Stimulated activated CD4-positive, alpha-beta T cell treated with anti-CD3 and anti-CD28 coated beads, Interleukin-1b, Interleukin-23, amount 100 ng/mL, for 48 hours (primary cell): Measurements from ENCODE around the gene GSTM2.

Source experiments
- DNase-seq: peaks from one replicate; pipeline ENCODE4 v3.0.0-alpha.2; 2020

GSTM2 gene

GRCh38 chr1:109630081-109630897 is 37.6 kb upstream of the GSTM2 start:
- no peak for DNase-seq

DNA sequence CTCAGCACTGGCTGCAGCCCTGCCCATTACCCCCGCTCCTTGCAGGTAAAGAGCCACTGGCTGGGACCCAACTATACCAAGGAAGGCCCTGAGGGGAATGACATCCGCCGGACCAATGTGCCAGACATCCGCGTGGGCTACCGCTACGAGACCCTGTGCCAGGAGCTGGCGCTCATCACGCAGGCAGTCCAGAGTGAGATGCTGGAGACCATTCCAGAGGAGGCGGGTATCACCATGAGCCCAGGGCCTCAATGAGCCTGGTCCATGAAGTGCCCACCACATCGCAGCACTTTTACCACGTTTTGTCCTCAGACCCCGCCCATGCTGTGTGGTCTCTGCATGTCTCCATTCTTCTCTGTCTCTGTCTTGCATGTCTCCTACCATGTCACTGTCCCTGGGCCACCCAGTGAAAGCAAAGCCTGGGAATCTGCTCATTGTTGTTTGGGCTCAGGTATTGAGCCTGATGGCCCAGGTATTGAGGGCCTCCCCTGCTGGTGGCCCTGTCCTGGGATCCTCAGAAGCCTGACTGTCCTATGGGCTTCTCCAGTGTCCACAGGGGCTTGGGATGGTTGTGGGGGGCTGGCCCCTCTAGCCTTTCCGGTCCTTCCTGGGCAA is 36.9 kb upstream of the GSTM2 start:
- DNase-seq = no peak

- DNase-seq = no peak
These were observed 36.0 kb upstream of the GSTM2 start for GRCh38 chr1:109631513-109632505.

DNA sequence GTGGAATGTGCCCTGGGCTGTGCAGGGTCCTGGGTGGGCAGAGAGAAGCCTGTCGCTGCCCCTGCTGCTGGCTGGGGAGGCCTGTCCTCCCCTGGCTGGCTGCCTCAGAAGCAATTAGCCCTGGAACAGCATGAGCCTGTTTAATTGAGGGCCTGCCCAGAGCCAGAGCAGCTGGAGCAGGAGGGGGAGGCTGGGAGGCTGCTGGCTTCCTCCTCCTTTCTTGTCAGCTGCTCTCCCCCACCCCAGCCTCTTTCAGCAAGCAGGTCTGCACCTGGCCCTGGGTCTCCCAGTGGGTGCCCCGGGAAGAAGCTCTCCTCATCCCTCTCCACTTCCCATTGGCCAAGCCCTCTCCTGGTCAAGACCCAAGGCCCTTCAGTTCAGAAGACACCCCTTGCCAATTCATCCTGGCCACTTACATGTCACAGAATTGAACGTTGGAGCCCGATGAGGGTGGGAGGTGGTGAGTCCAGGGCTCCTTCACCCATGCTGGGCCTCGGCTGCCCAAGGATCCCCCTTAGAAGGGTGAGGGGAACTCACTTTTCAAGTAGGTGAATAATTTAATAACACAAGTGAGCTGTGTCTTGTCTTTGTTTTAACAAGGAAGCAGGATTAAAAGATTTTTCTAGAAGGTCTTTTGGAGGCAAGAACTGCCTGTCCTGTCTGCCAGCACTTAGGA is 35.0 kb upstream of the GSTM2 start:
- DNase-seq = no peak

GRCh38 chr1:109634292-109634691 is 33.6 kb upstream of the GSTM2 start:
- DNase-seq = no peak

DNA sequence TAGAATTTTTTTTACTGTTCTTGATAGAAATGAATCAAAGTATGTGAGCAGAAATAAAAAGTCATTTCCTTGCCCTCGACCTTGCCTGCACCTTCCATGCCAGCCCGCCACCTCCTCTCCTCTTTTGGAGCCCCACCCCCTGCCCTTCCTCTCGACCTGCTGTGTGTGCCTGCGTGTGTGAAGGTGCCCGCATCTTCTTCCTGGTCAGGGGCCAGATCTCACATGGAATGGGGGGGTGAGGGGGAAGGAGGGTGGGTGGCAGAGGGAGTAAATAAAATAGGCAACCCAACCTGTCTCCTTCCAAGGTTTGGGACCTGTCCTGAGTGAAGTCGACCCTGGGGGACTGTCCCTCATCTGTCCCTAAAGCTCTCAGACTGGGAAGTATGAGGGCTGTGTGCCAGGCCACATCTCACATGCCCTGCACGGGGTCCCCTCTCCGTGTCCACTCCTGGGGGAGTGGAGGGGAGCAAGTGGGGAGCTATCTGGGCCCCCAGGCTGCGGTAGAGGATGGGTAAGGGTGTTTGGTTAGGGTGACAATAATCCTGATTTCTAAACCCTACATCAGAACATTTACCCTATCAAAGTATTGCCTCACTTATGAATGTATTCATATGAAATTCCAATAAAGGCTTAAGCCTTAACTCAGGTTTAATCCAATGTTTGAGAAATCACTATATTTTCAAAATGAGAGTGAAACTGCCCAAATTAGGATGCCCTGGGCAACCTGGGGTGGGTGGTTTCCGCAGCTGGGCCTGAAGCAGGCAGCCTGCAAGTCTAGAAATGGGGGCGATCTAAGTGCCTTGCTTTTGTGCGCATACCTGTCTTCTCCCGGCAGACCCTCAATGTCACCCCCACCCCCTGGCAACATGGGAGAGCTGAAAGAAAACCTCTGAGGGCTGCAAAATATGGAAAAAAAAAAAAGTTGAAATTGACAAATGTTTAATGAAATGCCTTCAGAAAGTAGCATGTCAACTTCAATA is 32.8 kb upstream of the GSTM2 start:
- no peak for DNase-seq

GRCh38 chr1:109635862-109636200 is 32.0 kb upstream of the GSTM2 start:
- no peak for DNase-seq

- DNase-seq = no peak
These were observed 31.5 kb upstream of the GSTM2 start for GRCh38 chr1:109636201-109636952.

DNA sequence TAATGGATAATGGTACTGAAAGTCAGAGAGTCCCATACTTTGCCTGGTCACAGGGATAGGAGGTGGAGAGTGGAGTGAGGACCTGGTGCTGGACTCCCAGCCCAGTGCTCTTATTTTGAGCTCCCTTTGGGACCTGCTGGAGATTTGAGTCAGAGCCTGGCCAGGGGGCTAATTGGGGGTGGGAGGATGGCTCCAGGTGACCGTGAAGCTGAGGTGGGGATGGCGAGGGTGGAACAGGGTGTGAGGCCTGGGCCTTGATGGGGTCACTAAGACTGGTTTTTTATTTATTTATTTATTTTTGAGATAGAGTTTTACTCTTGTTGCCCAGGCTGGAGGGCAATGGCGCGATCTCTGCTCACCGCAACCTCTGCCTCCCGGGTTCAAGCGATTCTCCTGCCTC is 30.4 kb upstream of the GSTM2 start:
- no peak for DNase-seq

- DNase-seq = no peak
These were observed 28.6 kb upstream of the GSTM2 start for GRCh38 chr1:109639063-109639840.

DNA sequence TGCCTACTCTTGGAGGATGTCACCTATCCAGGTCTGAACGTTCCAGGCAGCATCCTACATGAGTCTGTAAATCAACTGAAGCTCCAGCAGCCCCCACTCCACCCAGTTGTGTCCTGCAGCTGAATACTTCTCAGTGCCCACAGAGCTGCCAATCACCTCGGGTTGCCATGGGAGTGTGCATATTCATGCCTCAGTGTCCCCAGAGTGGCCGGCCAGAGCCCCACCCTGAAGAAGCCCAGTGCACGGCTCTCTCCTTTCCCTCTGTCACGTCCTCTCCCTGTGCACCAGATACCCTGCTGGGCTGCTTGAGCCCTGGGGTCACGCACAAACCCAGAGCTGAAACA is 28.0 kb upstream of the GSTM2 start:
- DNase-seq = no peak

DNA sequence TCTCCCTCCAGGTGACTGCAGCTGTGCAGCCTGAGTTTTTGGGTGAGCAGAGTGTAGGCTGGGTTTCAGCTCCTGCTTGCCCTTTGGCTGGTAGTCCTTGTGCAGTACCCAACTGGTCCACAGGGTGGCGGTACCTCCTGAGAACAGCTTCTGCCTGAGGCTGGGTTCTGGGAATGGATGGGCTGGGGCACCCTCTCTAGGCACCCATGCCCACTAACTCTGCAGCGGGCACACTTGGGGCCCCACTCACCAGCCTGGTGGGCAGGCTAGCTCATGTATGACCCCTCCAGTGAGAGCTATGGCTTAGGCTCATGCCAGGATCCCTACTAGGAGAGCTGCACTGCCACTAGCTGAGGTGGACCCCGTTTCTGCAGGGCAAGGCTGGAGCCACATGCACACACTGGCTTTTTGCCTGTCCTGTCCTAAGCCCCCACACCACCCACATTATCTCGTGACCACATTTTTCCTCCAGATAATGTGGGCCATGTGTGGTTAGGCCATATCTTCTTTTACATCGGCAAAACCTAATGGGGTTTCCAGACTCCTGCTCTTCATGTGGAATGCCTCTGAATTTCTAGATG is 27.5 kb upstream of the GSTM2 start:
- peak; percentile 87 for DNase-seq

DNA sequence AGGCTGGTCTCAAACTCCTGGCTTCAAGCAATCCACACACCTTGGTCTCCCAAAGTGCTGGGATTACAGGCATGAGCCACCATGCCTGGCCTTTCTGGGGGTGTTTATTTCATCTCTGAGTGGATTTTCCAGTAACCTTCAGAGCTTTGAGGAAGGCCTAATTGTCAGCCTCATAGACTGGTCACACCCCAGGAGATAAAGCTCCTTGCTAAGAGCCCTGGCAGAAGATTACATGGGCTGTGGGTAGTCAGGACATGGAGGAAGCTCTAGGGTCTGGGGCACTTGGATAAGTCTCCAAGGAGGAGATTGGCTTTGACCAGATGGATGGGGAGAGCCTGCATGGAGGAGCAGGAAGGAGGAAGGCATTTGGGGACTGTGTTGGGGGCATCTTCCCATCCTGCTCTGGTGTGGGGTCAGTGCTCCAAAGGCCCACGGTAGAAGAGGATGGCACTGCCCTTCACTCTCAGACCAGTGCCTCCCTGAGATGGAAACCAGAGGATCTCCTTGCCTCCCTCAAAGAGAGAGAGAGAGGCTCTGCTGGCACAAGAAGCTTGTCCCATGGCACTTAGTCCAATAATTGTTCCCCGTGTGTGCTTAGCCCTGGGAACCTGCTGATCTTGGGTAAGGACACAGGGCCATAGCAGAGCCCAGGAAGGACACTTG is 26.6 kb upstream of the GSTM2 start:
- no peak for DNase-seq

- no peak for DNase-seq
These were observed 26.0 kb upstream of the GSTM2 start for GRCh38 chr1:109641861-109642260.

- DNase-seq = no peak
These were observed 25.2 kb upstream of the GSTM2 start for GRCh38 chr1:109642626-109643025.

- peak; percentile 87 for DNase-seq
These were observed 24.2 kb upstream of the GSTM2 start for GRCh38 chr1:109643385-109644230.

DNA sequence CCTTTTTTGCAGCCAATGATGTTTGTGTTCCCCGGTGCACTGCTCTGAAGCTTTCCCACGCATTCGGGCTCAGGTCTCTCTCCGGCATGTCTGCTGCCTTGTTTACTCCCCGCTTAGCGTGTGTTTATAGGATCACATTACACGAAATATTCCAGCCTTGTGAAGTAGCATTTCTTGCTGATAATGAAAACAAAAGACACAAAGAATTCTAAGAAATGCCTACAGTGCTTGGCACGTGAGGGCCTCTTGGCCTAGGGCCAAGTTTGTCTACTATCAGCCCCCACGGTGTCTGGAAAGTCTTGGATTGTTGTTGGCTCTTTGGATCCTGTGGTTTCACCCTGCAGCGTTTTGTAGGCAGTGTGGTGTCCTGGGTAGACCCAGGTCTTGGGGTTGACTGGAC is 23.2 kb upstream of the GSTM2 start:
- no peak for DNase-seq

GRCh38 chr1:109649491-109649914 is 18.4 kb upstream of the GSTM2 start:
- no peak for DNase-seq
